ENCODE data around the gene KCNE5. TPM values are rescaled to one million over a fixed set of nuclear protein-coding genes. Genes with fewer than 3 reads are reported as not detected.
"Not testable (repeated sequence)": the region's sequence is repeated elsewhere in the genome, so short reads cannot be mapped to it uniquely, and the experiment has no call there.

KCNE5 gene
- polyA plus RNA-seq, 2 donors, result 0.06 to 0.07 TPM

DNA sequence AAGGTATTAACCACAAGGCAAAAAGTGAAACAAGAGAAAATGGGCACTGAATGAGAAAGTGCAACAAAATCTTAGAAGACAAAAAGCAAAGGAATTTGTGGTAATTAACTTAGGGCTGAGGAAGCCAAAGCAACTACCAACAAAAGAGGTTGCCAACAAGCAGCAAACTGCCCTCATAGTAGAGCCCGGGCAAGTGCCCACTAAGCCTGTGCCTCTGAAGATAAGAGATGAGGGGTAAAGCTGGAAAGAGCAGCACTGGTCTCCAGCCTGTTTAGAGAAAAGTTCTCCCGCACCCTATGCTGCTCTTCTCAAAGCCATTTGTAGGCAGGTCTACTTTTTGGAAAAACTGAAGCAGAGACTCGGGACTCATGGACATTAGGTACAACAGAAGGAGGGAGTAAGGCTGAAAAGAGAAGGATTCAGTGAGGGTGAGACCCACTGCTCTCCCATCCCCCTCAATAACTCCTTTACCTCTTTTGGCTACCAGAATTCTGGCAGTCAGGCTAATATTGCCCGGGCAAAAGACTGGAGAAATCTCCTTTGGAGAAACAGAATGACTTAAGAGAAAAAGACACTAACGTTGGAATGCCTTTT is 29.6 kb upstream of the KCNE5 start:
- H3K4me3 ChIP-seq (ENCODE audit: low read depth in 1 of 2, low read length in 2 of 2), result no peak overlapping the region
- H3K9me3 ChIP-seq (ENCODE audit: control insufficient read depth in 2 of 2, insufficient read depth in 1 of 2, low read depth in 1 of 2, low read length in 1 of 2), result peaks cover 0 to 3% of the 10 kb centered on the region in 2 donors
- H3K36me3 ChIP-seq (ENCODE audit: control insufficient read depth in 2 of 2, insufficient read depth in 2 of 2, low read length in 1 of 2), result no peaks in the 10 kb centered on the region
- 72 to 79% methylated on average over 5 of the region's 5 CpGs for WGBS, 2 donors
- H3K4me1 ChIP-seq (ENCODE audit: control insufficient read depth in 2 of 2, insufficient read depth in 2 of 2, low read length in 1 of 2), result no peaks in the 10 kb centered on the region
- H3K27me3 ChIP-seq (ENCODE audit: control insufficient read depth in 1 of 2, insufficient read depth in 2 of 2, low read length in 2 of 2), result peaks cover 0 to 4% of the 10 kb centered on the region in 2 donors
- no peak overlapping the region for H3K27ac ChIP-seq (ENCODE audit: low read depth in 2 of 2, low read length in 1 of 2)

DNA sequence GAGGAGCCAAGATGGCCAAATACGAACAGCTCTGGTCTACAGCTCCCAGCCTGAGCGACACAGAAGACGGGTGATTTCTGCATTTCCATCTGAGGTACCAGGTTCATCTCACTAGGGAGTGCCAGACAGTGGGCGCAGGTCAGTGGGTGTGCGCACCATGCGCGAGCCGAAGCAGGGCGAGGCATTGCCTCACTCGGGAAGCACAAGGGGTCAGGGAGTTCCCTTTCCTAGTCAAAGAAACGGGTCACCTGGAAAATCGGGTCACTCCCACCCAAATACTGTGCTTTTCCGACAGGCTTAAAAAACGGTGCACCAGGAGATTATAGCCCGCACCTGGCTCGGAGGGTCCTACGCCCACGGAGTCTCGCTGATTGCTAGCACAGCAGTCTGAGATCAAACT is 19.7 kb upstream of the KCNE5 start:
- not testable (repeated sequence) for H3K4me1 ChIP-seq (ENCODE audit: control insufficient read depth in 2 of 2, insufficient read depth in 2 of 2, low read length in 1 of 2); H3K36me3 ChIP-seq (ENCODE audit: control insufficient read depth in 2 of 2, insufficient read depth in 2 of 2, low read length in 1 of 2); H3K27ac ChIP-seq (ENCODE audit: low read depth in 2 of 2, low read length in 1 of 2); H3K4me3 ChIP-seq (ENCODE audit: low read depth in 1 of 2, low read length in 2 of 2); H3K9me3 ChIP-seq (ENCODE audit: control insufficient read depth in 2 of 2, insufficient read depth in 1 of 2, low read depth in 1 of 2, low read length in 1 of 2); H3K27me3 ChIP-seq (ENCODE audit: control insufficient read depth in 1 of 2, insufficient read depth in 2 of 2, low read length in 2 of 2)
- WGBS, 2 donors, result 94% methylated on average over 14 to 19 of the region's 19 CpGs

GRCh38 chrX:109643687-109644086 is 18.7 kb upstream of the KCNE5 start:
- Histone ChIP-seq H3K9me3 (ENCODE audit: control insufficient read depth in 2 of 2, insufficient read depth in 1 of 2, low read depth in 1 of 2, low read length in 1 of 2) (no peaks in the 10 kb centered on the region), H3K27me3 (ENCODE audit: control insufficient read depth in 1 of 2, insufficient read depth in 2 of 2, low read length in 2 of 2) (no peaks in the 10 kb centered on the region), H3K27ac (ENCODE audit: low read depth in 2 of 2, low read length in 1 of 2) (no peak overlapping the region), H3K36me3 (ENCODE audit: control insufficient read depth in 2 of 2, insufficient read depth in 2 of 2, low read length in 1 of 2) (no peaks in the 10 kb centered on the region), H3K4me3 (ENCODE audit: low read depth in 1 of 2, low read length in 2 of 2) (no peak overlapping the region), H3K4me1 (ENCODE audit: control insufficient read depth in 2 of 2, insufficient read depth in 2 of 2, low read length in 1 of 2) (no peaks in the 10 kb centered on the region)
- WGBS, 2 donors, result 69 to 78% methylated on average over 2 of the region's 2 CpGs

DNA sequence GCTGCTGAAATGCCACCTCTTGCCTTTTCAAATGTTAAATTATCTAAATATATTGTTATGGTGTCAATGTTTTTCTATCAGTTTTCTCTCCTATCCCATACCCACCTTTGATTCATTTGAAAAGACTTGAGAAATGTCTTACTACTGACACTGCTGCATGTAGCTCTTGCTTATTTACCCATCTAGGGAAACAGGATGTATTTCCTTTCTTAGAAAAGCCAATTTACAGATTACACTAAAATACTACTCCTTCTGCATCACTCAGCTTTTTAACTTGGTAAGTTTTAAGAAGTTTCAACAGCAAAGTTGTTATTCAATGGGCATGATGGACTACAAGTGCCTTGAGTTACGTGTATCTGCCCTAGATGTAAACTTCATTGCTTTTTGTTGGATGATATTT is 13.2 kb upstream of the KCNE5 start:
- H3K27ac ChIP-seq (ENCODE audit: low read depth in 2 of 2, low read length in 1 of 2), result no peak overlapping the region
- no peaks in the 10 kb centered on the region for H3K36me3 ChIP-seq (ENCODE audit: control insufficient read depth in 2 of 2, insufficient read depth in 2 of 2, low read length in 1 of 2)
- H3K4me1 ChIP-seq (ENCODE audit: control insufficient read depth in 2 of 2, insufficient read depth in 2 of 2, low read length in 1 of 2), result no peaks in the 10 kb centered on the region
- H3K27me3 ChIP-seq (ENCODE audit: control insufficient read depth in 1 of 2, insufficient read depth in 2 of 2, low read length in 2 of 2), result no peaks in the 10 kb centered on the region
- no peaks in the 10 kb centered on the region for H3K9me3 ChIP-seq (ENCODE audit: control insufficient read depth in 2 of 2, insufficient read depth in 1 of 2, low read depth in 1 of 2, low read length in 1 of 2)
- WGBS, 2 donors, result 71 to 93% methylated on average over 1 of the region's 1 CpG
- no peak overlapping the region for H3K4me3 ChIP-seq (ENCODE audit: low read depth in 1 of 2, low read length in 2 of 2)

DNA sequence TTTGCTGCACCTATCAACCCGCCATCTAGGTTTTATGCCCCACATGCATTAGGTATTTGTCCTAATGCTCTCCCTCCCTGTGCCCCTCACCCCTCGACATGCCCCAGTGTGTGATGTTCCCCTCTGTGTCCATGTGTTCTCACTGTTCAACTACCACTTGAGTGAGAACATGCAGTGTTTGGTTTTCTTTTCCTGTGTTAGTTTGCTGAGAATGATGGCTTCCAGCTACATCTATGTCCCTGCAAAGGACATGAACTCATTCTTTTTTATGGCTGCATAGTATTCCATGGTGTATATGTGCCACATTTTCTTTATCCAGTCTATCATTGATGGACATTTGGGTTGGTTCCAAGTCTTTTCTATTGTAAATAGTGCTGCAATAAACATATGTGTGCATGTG is 12.5 kb upstream of the KCNE5 start:
- not testable (repeated sequence) for H3K9me3 ChIP-seq (ENCODE audit: control insufficient read depth in 2 of 2, insufficient read depth in 1 of 2, low read depth in 1 of 2, low read length in 1 of 2); H3K36me3 ChIP-seq (ENCODE audit: control insufficient read depth in 2 of 2, insufficient read depth in 2 of 2, low read length in 1 of 2); H3K27ac ChIP-seq (ENCODE audit: low read depth in 2 of 2, low read length in 1 of 2); H3K27me3 ChIP-seq (ENCODE audit: control insufficient read depth in 1 of 2, insufficient read depth in 2 of 2, low read length in 2 of 2); H3K4me3 ChIP-seq (ENCODE audit: low read depth in 1 of 2, low read length in 2 of 2); H3K4me1 ChIP-seq (ENCODE audit: control insufficient read depth in 2 of 2, insufficient read depth in 2 of 2, low read length in 1 of 2)
- 79 to 98% methylated on average over 2 of the region's 2 CpGs for WGBS, 2 donors

DNA sequence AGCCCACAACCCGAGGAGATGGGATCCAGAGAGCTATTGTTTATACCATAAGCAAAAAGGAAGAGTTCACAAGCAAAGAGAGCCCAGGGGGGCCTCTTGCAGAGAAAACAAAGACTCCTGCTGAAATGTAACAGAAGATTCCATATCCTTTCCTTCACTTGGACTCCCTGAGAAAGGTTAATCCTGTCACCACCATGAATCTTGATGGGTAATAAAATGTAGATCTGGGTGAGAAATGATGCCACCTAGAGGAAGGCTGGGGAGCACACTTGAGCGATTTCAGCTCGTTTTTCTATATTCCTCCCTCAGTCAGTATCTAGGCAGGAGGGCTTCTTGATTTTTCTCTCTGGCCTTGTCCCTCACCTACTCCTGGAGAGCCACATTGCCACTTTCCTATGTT is 10.2 kb upstream of the KCNE5 start:
- Histone ChIP-seq H3K36me3 (ENCODE audit: control insufficient read depth in 2 of 2, insufficient read depth in 2 of 2, low read length in 1 of 2) (no peaks in the 10 kb centered on the region), H3K27ac (ENCODE audit: low read depth in 2 of 2, low read length in 1 of 2) (no peak overlapping the region), H3K9me3 (ENCODE audit: control insufficient read depth in 2 of 2, insufficient read depth in 1 of 2, low read depth in 1 of 2, low read length in 1 of 2) (no peaks in the 10 kb centered on the region), H3K27me3 (ENCODE audit: control insufficient read depth in 1 of 2, insufficient read depth in 2 of 2, low read length in 2 of 2) (no peaks in the 10 kb centered on the region), H3K4me3 (ENCODE audit: low read depth in 1 of 2, low read length in 2 of 2) (no peak overlapping the region), H3K4me1 (ENCODE audit: control insufficient read depth in 2 of 2, insufficient read depth in 2 of 2, low read length in 1 of 2) (no peaks in the 10 kb centered on the region)
- WGBS, 2 donors, result 29% methylated on average over 3 of the region's 3 CpGs

- Histone ChIP-seq H3K36me3 (ENCODE audit: control insufficient read depth in 2 of 2, insufficient read depth in 2 of 2, low read length in 1 of 2) (no peaks in the 10 kb centered on the region), H3K27me3 (ENCODE audit: control insufficient read depth in 1 of 2, insufficient read depth in 2 of 2, low read length in 2 of 2) (no peaks in the 10 kb centered on the region), H3K9me3 (ENCODE audit: control insufficient read depth in 2 of 2, insufficient read depth in 1 of 2, low read depth in 1 of 2, low read length in 1 of 2) (no peaks in the 10 kb centered on the region), H3K27ac (ENCODE audit: low read depth in 2 of 2, low read length in 1 of 2) (no peak overlapping the region), H3K4me3 (ENCODE audit: low read depth in 1 of 2, low read length in 2 of 2) (no peak overlapping the region), H3K4me1 (ENCODE audit: control insufficient read depth in 2 of 2, insufficient read depth in 2 of 2, low read length in 1 of 2) (no peaks in the 10 kb centered on the region)
- 37 to 47% methylated on average over 5 of the region's 5 CpGs for WGBS, 2 donors
Observed at GRCh38 chrX:109632906-109633504, 8.0 kb upstream of the KCNE5 start.

DNA sequence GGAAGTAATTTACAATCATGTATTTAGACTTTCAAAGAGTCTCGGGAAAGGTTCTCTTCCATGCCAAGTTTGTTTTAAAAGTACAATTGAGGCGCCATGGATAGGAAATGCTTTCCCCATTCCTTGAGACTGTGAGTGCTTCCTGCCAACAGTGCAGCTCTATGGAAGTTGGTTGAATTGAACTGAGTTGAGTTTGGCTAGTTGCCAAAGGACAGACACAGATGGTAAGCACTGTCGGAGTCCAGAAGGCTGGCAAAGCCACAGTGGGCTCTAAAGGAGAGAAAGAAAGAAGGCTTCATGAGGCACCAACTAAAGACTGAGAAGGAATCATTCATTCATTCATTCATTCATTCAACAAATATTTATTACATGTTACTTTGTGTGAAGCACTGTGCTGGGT is 4.3 kb upstream of the KCNE5 start:
- Histone ChIP-seq H3K27me3 (ENCODE audit: control insufficient read depth in 1 of 2, insufficient read depth in 2 of 2, low read length in 2 of 2) (peaks cover 0 to 3% of the 10 kb centered on the region in 2 donors), H3K4me3 (ENCODE audit: low read depth in 1 of 2, low read length in 2 of 2) (no peak overlapping the region), H3K27ac (ENCODE audit: low read depth in 2 of 2, low read length in 1 of 2) (no peak overlapping the region), H3K4me1 (ENCODE audit: control insufficient read depth in 2 of 2, insufficient read depth in 2 of 2, low read length in 1 of 2) (no peaks in the 10 kb centered on the region), H3K36me3 (ENCODE audit: control insufficient read depth in 2 of 2, insufficient read depth in 2 of 2, low read length in 1 of 2) (no peaks in the 10 kb centered on the region), H3K9me3 (ENCODE audit: control insufficient read depth in 2 of 2, insufficient read depth in 1 of 2, low read depth in 1 of 2, low read length in 1 of 2) (no peaks in the 10 kb centered on the region)
- 58 to 69% methylated on average over 3 of the region's 3 CpGs for WGBS, 2 donors

- 83 to 99% methylated on average over 4 of the region's 4 CpGs for WGBS, 2 donors
- no peak overlapping the region for H3K27ac ChIP-seq (ENCODE audit: low read depth in 2 of 2, low read length in 1 of 2)
- no peaks in the 10 kb centered on the region for H3K4me1 ChIP-seq (ENCODE audit: control insufficient read depth in 2 of 2, insufficient read depth in 2 of 2, low read length in 1 of 2)
- no peaks in the 10 kb centered on the region for H3K9me3 ChIP-seq (ENCODE audit: control insufficient read depth in 2 of 2, insufficient read depth in 1 of 2, low read depth in 1 of 2, low read length in 1 of 2)
- H3K27me3 ChIP-seq (ENCODE audit: control insufficient read depth in 1 of 2, insufficient read depth in 2 of 2, low read length in 2 of 2), result peaks cover 0 to 3% of the 10 kb centered on the region in 2 donors
- H3K4me3 ChIP-seq (ENCODE audit: low read depth in 1 of 2, low read length in 2 of 2), result no peak overlapping the region
- H3K36me3 ChIP-seq (ENCODE audit: control insufficient read depth in 2 of 2, insufficient read depth in 2 of 2, low read length in 1 of 2), result no peaks in the 10 kb centered on the region
Observed at GRCh38 chrX:109626637-109627036, 1.7 kb upstream of the KCNE5 start.

GRCh38 chrX:109623997-109624396 is 975 bp downstream of the KCNE5 start:
- Histone ChIP-seq H3K4me1 (ENCODE audit: control insufficient read depth in 2 of 2, insufficient read depth in 2 of 2, low read length in 1 of 2) (no peaks in the 10 kb centered on the region), H3K27ac (ENCODE audit: low read depth in 2 of 2, low read length in 1 of 2) (no peak overlapping the region), H3K9me3 (ENCODE audit: control insufficient read depth in 2 of 2, insufficient read depth in 1 of 2, low read depth in 1 of 2, low read length in 1 of 2) (no peaks in the 10 kb centered on the region), H3K4me3 (ENCODE audit: low read depth in 1 of 2, low read length in 2 of 2) (no peak overlapping the region), H3K36me3 (ENCODE audit: control insufficient read depth in 2 of 2, insufficient read depth in 2 of 2, low read length in 1 of 2) (no peaks in the 10 kb centered on the region), H3K27me3 (ENCODE audit: control insufficient read depth in 1 of 2, insufficient read depth in 2 of 2, low read length in 2 of 2) (peaks cover 0 to 7% of the 10 kb centered on the region in 2 donors)
- WGBS, 2 donors, result 66 to 67% methylated on average over 8 of the region's 8 CpGs
